Endothelial cell of umbilical vein (primary cell): ENCODE measurements around the gene CDK19. TPM values are rescaled to one million over a fixed set of nuclear protein-coding genes. Genes with fewer than 3 reads are reported as not detected.
"Not testable (repeated sequence)": the region's sequence is repeated elsewhere in the genome, so short reads cannot be mapped to it uniquely, and the experiment has no call there.

Experiments
- BruUV-seq: library from RNA; stranded (reverse); fragments of 400-500 nt; replicated peaks from 2 replicates; lab custom pipeline; 2021; lab: Mats Ljungman, UMichigan
- CTCF ChIA-PET: fragments of 300-600, 350-600 bp; sonication (Branson Sonifier 250); formaldehyde crosslinking; loops from one replicate; lab custom pipeline; 2021; ENCODE audit warnings: antibody characterized with exemption, inconsistent platforms; lab: Charles Lee
- POLR2A ChIA-PET: fragments of 300-600, 350-600 bp; sonication (Branson Sonifier 250); formaldehyde crosslinking; loops from one replicate; lab custom pipeline; 2021; ENCODE audit warnings: antibody characterized with exemption, inconsistent platforms; lab: Charles Lee
- DNase-seq: peaks from one replicate; pipeline ENCODE4 v3.0.0-alpha.2; 2011; ENCODE audit warnings: low read depth, low spot score
- FAIRE-seq: peaks from 2 replicates; lab custom pipeline; 2011; peaks lifted over from hg19 to GRCh38; lab: Jason Lieb, UNC
- H2AFZ ChIP-seq: 2 replicates; pipeline ENCODE4 v1.6.0; 2012; ENCODE audit warnings: low read depth, low read length, control low read depth, inconsistent platforms
- H3K27ac ChIP-seq: 2 replicates; pipeline ENCODE4 v1.5.1; 2011; ENCODE audit warnings: low read depth, mild to moderate bottlenecking, control low read depth, low read length, moderate library complexity; ENCODE audit not compliant: insufficient read depth
- H3K27me3 ChIP-seq, 2 experiments: 2 replicates each; pipeline versions ENCODE4 v1.6.0 to v1.6.1; 2011; ENCODE audit warnings: low read length in 2 of 2, mixed read lengths in 1 of 2; ENCODE audit not compliant: control insufficient read depth in 2 of 2, insufficient read depth in 2 of 2
- H3K36me3 ChIP-seq, 2 experiments: 2 replicates in 1 of 2; 3 replicates in 1 of 2; pipeline ENCODE4 v1.5.1; 2011; ENCODE audit warnings: low read length in 2 of 2, mild to moderate bottlenecking in 1 of 2, moderate library complexity in 1 of 2; ENCODE audit not compliant: control insufficient read depth in 2 of 2, insufficient read depth in 2 of 2; ENCODE audit errors: extremely low read depth in 1 of 2
- H3K4me1 ChIP-seq: 3 replicates; pipeline ENCODE4 v1.5.1; 2011; ENCODE audit warnings: mild to moderate bottlenecking, low read length; ENCODE audit not compliant: control insufficient read depth, insufficient read depth; ENCODE audit errors: extremely low read depth
- H3K4me2 ChIP-seq: 2 replicates; pipeline ENCODE4 v1.6.1; 2011; ENCODE audit warnings: low read length, control low read depth, mixed read lengths; ENCODE audit not compliant: insufficient read depth
- H3K4me3 ChIP-seq, 3 experiments: fragments of 200-600 bp in 1 of 3; sonication (generic), shearing (Covaris generic) in 1 of 3; replicated peaks in 1 of 3; 2 replicates each; pipeline ENCODE4 v1.5.1; 2011 to 2016; ENCODE audit warnings: control low read depth in 3 of 3, low read length in 3 of 3, mild to moderate bottlenecking in 2 of 3, inconsistent platforms in 1 of 3, low read depth in 1 of 3, moderate library complexity in 1 of 3; ENCODE audit not compliant: insufficient read depth in 1 of 3
- H3K79me2 ChIP-seq: 2 replicates; pipeline ENCODE4 v1.6.0; 2012; ENCODE audit warnings: low read length, inconsistent platforms; ENCODE audit not compliant: control insufficient read depth, insufficient read depth
- H3K9ac ChIP-seq: replicated peaks from 2 replicates; pipeline ENCODE3; 2011; ENCODE audit warnings: low read length, control low read depth; ENCODE audit not compliant: insufficient read depth; ENCODE audit errors: extremely low read depth
- H3K9me1 ChIP-seq: replicated peaks from 3 replicates; pipeline ENCODE4 v1.6.0; 2011; ENCODE audit warnings: mild to moderate bottlenecking, low read length; ENCODE audit not compliant: control insufficient read depth, insufficient read depth; ENCODE audit errors: extremely low read depth
- H3K9me3 ChIP-seq: replicated peaks from 2 replicates; pipeline ENCODE4 v1.5.1; 2012; ENCODE audit warnings: low read length, inconsistent platforms; ENCODE audit not compliant: control insufficient read depth, insufficient read depth
- H4K20me1 ChIP-seq: replicated peaks from 2 replicates; pipeline ENCODE3; 2011; ENCODE audit warnings: mild to moderate bottlenecking, low read length; ENCODE audit not compliant: control insufficient read depth, insufficient read depth; ENCODE audit errors: extremely low read depth
- EZH2 ChIP-seq: IDR thresholded peaks from 2 replicates; pipeline ENCODE4 v1.6.1; 2012; ENCODE audit warnings: borderline replicate concordance, low read depth, mild to moderate bottlenecking, moderate library complexity, low read length, inconsistent platforms; ENCODE audit not compliant: severe bottlenecking
- FOS ChIP-seq: IDR thresholded peaks from 2 replicates; pipeline ENCODE4 v1.6.1; 2011; ENCODE audit warnings: mild to moderate bottlenecking, low read length, moderate library complexity, borderline replicate concordance; ENCODE audit not compliant: insufficient read depth
- MYC ChIP-seq: IDR thresholded peaks from one replicate; pipeline ENCODE4 v1.6.1; 2011; ENCODE audit warnings: mild to moderate bottlenecking, low read depth, low read length
- dilution Hi-C: fragments of 300-500 bp; cut with MboI; formaldehyde crosslinking; loops from one replicate; pipeline ENCODE4 v1.15.0; 2019; ENCODE audit warnings: low sequenced_read_pairs; ENCODE audit not compliant: extremely low pct_ligation_motif_present
- intact Hi-C: fragments of 100-400 bp; cut with micrococcal nuclease; formaldehyde crosslinking; loops from one replicate; pipeline ENCODE4 v1.10.0; 2022
- polyA plus RNA-seq, 4 experiments: library from polyadenylated mRNA; depleted of rRNA in 3 of 4; stranded (reverse) in 3 of 4; unstranded in 1 of 4; fragments of >200 nt; gene quantifications; 2 replicates each; pipeline versions ENCODE4 v1.2.1 to v1.2.3, GENCODE V29; 2011 to 2012; ENCODE audit warnings: missing spikeins in 1 of 4
- total RNA-seq: library from RNA; stranded (reverse); gene quantifications from 2 replicates; pipeline ENCODE4 v1.2.3, GENCODE V29; 2021
- TF ChIP-seq, protein P1 (sequence below), 2 donors: IDR thresholded peaks; 1 replicate in 1 of 2; 2 replicates in 1 of 2; pipeline ENCODE4 v1.5.1; 2011; ENCODE audit warnings: low read length in 2 of 2, mild to moderate bottlenecking in 2 of 2, moderate library complexity in 2 of 2, control low read depth in 1 of 2, inconsistent platforms in 1 of 2, low read depth in 1 of 2; ENCODE audit not compliant: insufficient read depth in 1 of 2; ENCODE audit errors: extremely low read depth in 1 of 2

Gene CDK19
- total and polyA plus RNA-seq, 2 donors (not counting 3 experiments of a cell fraction or from before 2014, with no cell fraction given), result 4.6 to 12.1 TPM

DNA sequence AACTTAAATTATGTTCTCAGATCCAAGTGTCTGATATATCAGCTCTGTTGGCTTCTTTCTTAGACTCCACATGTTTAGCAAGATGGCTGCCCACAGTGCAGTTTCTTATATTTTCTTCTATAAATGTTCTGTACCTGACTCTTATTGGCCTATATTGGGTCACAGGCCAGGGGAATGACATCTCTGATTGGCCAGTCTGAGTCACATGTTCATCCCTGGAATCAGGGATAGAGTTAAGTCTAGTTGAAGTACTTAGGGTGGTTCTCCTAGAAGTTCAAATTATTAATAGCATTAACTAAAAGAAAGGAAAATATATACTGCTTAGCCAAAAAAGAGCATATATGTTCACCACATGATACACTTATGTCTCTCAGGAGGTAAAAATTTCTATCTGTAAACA is 233.6 kb downstream of the CDK19 start:
- H3K9me1 ChIP-seq, result no peaks in the 10 kb centered on the region
- no peaks in the 10 kb centered on the region for H4K20me1 ChIP-seq
- dilution Hi-C loops (no loop called here), intact Hi-C loops (no loop called here)
- no peak overlapping the region for H3K4me3 ChIP-seq
- POLR2A ChIA-PET, result no interaction called here
- no TSS peak for BruUV-seq
- no peaks in the 10 kb centered on the region for H3K4me1 ChIP-seq
- FAIRE-seq, result no peak
- H3K79me2 ChIP-seq, result no peaks in the 10 kb centered on the region
- H3K27me3 ChIP-seq, result peaks cover 11 to 12% of the 10 kb centered on the region in 2 experiments
- CTCF ChIA-PET, result interaction anchor here (1.2 to 1.8 kb wide), 2 partner anchors 9 to 63 kb away, joined by 3 to 8 read pairs; no protein-coding TSS in a partner anchor
- H2AFZ ChIP-seq, result no peak overlapping the region
- H3K9ac ChIP-seq, result no peak overlapping the region
- DNase-seq, result no peak
- H3K9me3 ChIP-seq, result no peaks in the 10 kb centered on the region
- no peak overlapping the region for H3K4me2 ChIP-seq
- H3K36me3 ChIP-seq, result no peaks in the 10 kb centered on the region
- TF ChIP-seq FOS (no peak), MYC (no peak), EZH2 (no peak)
- TF ChIP-seq, protein P1, sequence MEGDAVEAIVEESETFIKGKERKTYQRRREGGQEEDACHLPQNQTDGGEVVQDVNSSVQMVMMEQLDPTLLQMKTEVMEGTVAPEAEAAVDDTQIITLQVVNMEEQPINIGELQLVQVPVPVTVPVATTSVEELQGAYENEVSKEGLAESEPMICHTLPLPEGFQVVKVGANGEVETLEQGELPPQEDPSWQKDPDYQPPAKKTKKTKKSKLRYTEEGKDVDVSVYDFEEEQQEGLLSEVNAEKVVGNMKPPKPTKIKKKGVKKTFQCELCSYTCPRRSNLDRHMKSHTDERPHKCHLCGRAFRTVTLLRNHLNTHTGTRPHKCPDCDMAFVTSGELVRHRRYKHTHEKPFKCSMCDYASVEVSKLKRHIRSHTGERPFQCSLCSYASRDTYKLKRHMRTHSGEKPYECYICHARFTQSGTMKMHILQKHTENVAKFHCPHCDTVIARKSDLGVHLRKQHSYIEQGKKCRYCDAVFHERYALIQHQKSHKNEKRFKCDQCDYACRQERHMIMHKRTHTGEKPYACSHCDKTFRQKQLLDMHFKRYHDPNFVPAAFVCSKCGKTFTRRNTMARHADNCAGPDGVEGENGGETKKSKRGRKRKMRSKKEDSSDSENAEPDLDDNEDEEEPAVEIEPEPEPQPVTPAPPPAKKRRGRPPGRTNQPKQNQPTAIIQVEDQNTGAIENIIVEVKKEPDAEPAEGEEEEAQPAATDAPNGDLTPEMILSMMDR (IDR thresholded peaks at IDR 0.05; ENCODE audit: extremely low read depth in 1 of 2, insufficient read depth in 1 of 2, low read depth in 1 of 2, low read length in 2 of 2), result no peak
- no peak overlapping the region for H3K27ac ChIP-seq

DNA sequence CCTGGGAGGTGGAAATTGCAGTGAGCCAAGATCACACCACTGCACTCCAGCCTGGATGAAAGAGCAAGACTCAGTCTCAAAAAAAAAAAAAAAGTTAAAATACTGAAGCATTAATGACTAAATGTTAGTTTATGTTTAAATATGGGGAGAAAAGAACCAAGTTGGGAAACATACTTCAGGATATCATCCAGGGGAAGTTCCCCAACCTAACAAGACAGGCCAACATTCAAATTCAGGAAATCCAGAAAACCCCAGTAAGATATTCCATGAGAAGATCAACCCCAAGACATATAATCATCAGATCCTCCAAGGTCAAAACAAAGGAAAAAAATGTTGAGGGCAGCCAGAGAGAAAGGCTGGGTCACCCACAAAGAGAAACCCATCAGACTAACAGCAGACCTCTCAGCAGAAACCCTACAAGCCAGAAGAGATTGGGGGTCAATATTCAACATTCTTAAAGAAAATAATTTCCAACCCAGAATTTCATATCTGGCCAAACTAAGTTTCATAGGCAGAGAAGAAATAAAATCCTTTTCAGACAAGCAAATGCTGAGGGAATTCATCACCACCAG is 237.6 kb downstream of the CDK19 start:
- H3K79me2 ChIP-seq, H3K4me1 ChIP-seq, H2AFZ ChIP-seq, POLR2A ChIA-PET, H3K9me1 ChIP-seq, H3K36me3 ChIP-seq, H3K9ac ChIP-seq, dilution Hi-C loops, intact Hi-C loops, H3K4me3 ChIP-seq, BruUV-seq, CTCF ChIA-PET, H4K20me1 ChIP-seq, H3K4me2 ChIP-seq, H3K27ac ChIP-seq, DNase-seq, FAIRE-seq, H3K9me3 ChIP-seq: not testable (repeated sequence)
- H3K27me3 ChIP-seq, result peaks cover 10 to 18% of the 10 kb centered on the region in 2 experiments
